GM19467 (cell line): ENCODE results near the gene DIP2C.
"Not testable (repeated sequence)": the region's sequence is repeated elsewhere in the genome, so short reads cannot be mapped to it uniquely, and the experiment has no call there.

Source experiments
- ATAC-seq: cut with Tn5 transposase; IDR thresholded peaks from one replicate; pipeline ENCODE4 v1.9.1; 2021; ENCODE audit warnings: mild to moderate bottlenecking, moderate library complexity; ENCODE audit not compliant: unreplicated experiment

The DIP2C gene

DNA sequence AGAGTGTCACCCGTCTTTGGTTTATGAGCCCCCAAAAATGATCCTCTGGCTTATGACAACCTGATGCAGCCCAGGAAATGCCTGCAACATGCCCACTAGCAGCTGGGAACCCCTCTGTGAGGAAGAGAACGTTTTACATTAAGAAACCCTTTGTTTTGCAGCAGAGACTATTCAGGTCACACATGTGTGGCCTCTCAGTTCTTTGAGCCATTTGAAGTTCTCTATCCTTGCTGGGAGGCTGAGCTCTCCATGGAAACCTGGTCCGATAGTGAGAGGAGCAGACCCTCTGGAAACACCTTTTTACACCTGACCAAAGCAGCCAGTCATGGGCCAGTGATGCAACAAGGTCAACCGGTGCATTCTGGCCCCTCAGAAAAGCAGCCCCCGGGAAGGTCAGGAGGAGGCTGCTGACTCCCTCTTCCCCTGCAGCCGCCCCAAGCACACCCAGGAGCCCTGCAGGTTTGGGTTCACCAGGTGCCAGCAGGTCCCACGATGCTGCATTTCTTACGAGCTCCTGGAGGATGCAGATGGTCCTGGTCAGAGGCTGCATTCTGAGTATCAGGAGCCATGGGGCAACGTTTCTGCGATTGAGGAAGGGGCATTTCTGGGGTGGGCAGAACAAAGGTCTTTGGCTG lies 419.9 kb downstream of the DIP2C start:
- no peak for ATAC-seq

- no peak for ATAC-seq
These were observed 421.8 kb downstream of the DIP2C start for GRCh38 chr10:267705-268104.

DNA sequence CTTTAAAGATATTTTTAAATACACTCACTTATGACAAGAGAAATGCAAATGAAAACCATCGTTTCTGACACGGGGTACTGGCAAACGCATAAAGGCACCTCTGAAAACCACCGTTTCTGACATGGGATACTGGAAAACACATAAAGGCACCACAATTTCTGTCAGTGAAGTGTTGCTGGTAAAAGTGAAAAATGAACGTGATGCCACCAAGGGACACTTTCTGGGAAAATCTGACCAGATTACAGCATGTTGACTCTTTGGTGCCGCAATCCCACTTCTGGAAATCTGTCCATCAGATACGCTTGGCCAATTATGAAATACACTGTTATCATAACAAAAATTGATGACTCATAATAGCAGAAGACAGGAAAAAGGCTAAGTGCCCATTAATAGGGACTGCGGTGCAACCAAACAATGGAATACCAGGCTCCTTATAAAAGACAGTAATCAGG lies 422.5 kb downstream of the DIP2C start:
- ATAC-seq: no peak

- not testable (repeated sequence) for ATAC-seq
These were observed 423.5 kb downstream of the DIP2C start for GRCh38 chr10:265816-266588.

- not testable (repeated sequence) for ATAC-seq
These were observed 424.4 kb downstream of the DIP2C start for GRCh38 chr10:265074-265440.

GRCh38 chr10:264160-265073 lies 425.1 kb downstream of the DIP2C start:
- not testable (repeated sequence) for ATAC-seq

DNA sequence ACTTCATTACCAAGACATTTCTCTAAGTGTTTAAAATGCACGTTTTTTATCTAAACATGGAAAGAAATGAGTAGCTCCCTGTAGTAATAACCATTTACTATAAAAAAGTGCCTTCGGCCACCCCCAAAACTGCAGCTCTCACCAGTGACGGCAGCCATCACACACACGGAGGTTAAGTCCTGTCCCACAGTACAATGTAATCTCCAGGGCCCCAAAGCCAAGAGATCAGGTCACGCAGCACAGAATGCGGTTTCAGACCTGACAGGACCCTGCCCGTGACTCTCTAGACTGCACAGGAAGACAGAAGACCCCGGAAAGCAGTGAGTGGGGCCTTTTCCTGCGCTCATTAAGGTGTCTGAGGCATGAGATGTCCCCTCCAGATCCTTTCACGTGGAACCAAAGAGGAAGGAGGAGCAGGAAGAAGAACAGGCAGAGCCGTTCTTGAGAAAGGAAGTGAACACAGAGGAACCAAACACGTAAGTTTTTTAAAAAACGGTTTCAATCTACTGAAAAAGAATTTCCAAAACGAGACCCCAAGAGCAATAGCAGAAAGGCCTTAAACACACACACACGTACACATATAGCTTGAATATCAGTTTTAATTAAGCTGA lies 428.5 kb downstream of the DIP2C start:
- no peak for ATAC-seq

DNA sequence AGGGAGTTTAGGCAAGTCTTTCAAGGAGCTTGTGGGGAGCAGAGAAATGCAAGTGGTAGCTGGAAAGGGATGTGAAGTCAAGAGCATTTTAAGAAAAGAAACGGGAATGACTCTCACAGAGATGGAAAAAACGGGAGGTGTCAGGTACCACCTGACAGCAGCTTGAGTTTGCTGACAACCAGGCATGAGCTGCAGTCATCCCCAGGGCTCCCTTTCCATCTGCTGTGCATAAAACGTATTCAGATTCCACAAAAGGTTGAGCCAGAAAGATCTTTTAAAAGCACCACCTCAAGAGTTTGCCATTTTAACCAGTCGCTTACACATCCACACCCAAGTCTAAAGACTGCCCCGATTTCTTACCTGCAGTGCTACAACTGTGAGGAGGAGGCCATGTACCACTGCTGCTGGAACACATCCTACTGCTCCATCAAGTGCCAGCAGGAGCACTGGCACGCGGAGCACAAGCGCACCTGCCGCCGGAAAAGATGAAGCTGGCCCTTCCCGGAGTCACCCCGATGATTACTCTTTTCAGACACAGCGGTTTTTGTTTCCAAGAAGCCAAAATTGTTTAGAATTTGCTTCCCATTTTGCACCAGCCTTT lies 437.4 kb downstream of the DIP2C start:
- ATAC-seq: no peak

DNA sequence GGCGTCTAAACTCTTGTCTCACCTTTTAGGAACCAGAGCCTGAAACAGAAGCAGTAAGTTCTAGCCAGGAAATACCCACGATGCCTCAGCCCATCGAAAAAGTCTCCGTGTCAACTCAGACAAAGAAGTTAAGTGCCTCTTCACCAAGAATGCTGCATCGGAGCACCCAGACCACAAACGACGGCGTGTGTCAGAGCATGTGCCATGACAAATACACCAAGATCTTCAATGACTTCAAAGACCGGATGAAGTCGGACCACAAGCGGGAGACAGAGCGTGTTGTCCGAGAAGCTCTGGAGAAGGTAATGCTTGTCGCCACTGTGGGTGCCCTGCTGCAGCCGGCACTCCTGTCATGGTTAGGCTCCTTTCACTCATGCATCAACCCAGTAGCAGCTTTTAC lies 441.2 kb downstream of the DIP2C start:
- ATAC-seq: no peak

GRCh38 chr10:247480-247879 lies 442.0 kb downstream of the DIP2C start:
- ATAC-seq: no peak

- ATAC-seq: no peak
These were observed 443.0 kb downstream of the DIP2C start for GRCh38 chr10:246431-246830.

GRCh38 chr10:244227-244626 lies 445.2 kb downstream of the DIP2C start:
- ATAC-seq: no peak

DNA sequence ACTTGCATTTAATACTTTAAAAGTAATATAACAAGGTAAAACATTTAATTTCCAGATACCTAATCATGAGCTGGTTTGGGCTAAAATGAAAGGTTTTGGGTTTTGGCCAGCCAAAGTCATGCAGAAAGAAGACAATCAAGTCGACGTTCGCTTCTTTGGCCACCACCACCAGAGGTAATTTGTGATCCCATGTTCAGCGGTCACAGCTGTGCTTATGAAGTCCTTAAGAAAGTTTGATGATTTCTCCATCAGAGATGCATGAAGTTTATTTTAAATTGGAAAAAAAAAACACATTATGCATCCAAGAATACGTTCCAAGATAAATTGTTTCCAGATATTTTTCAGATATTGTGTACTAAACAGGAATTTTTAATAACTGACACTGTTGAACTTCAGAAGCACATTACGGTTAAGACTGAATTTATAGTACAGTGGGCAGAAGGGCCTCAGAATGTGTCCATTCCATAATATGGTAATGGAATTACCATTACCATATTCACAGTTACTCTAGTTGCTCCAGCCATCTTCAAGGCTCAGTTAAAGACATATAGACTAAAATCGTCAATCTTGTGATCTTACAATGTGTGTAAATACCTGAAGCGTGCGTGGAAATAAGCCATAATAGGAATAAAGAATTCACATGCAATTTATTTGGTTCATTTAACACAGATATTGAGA lies 447.4 kb downstream of the DIP2C start:
- ATAC-seq: no peak

DNA sequence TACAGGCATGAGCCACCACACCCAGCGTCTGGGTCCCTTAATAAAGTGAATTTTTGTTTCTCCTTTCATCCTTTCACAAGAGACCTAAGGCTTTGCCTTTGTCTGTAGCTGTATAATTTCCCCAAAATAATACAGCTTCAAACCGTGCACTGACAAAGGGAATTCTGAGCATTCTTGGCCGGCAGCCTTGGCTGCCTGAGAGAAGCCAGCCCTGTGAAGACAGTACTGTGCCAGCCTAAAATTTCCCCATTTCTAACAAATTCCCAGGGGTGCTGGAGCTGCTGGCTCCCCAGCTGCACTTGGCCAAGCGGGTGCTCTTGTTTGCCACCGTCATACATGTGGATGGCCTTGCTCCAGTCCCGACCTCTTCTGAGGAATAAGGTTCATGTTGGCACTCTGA lies 448.0 kb downstream of the DIP2C start:
- no peak for ATAC-seq

- no peak for ATAC-seq
These were observed 450.4 kb downstream of the DIP2C start for GRCh38 chr10:239109-239508.

GRCh38 chr10:235915-236314 lies 453.6 kb downstream of the DIP2C start:
- ATAC-seq: no peak

DNA sequence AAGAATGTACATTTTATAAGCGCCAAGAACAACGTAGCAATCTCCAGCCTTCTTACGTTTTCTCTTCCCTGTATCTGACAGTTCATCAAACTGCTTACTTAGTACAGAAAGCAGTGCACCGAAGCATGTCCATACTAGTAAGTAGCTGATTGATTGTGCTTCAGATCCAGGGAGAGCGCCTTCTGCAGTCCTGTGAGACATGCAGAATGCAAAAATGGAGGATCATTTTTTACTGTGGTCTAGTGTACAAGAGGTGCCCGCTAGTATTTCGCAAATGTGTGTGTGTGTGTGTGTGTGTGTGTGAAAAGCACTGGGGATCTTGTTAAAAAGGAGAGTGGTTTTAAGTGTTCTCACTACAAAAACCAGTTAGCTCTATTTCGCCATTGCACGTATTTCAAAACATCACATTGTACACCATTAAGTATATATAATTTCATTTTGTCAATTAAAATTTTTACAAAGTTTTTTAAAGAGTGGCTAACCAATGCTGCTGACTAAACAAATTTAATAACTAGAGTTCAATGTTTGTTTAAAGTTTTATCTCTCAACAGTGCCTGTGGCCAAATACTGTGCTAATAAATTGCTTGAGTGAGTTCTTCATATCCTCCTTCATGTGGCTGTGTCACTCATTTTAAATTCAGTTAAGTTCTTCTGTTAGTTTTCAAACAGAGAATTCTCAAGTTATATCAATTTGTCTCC lies 454.6 kb downstream of the DIP2C start:
- ATAC-seq: no peak

GRCh38 chr10:232878-233277 lies 456.6 kb downstream of the DIP2C start:
- ATAC-seq: no peak

GRCh38 chr10:232061-232460 lies 457.4 kb downstream of the DIP2C start:
- no peak for ATAC-seq

DNA sequence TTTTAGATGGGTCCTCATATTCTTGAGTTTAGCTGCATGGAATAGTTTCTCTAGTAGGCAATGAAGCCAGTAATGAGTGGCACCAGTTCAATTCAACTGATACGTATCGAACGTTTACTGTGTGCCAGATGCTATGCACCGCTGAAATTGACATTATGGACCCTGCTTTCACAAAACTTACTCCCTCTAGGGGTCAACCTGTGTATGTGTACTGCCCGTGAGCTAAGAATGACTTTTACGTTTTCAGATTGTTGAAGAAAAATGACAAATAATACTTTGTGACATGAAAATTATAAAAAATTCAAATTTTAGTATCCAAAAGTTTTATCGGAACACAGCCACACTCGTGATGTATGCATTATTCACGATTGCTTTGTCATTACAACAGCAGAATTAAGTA lies 458.7 kb downstream of the DIP2C start:
- no peak for ATAC-seq
